ENCODE measurements around the gene OR7C1.

GRCh38 chr19:14814982-14815652, 19.9 kb downstream of the OR7C1 start:
- no peak for TF ChIP-seq POLR2A (IDR thresholded peaks at IDR 0.05)
- TF ChIP-seq, protein P1, sequence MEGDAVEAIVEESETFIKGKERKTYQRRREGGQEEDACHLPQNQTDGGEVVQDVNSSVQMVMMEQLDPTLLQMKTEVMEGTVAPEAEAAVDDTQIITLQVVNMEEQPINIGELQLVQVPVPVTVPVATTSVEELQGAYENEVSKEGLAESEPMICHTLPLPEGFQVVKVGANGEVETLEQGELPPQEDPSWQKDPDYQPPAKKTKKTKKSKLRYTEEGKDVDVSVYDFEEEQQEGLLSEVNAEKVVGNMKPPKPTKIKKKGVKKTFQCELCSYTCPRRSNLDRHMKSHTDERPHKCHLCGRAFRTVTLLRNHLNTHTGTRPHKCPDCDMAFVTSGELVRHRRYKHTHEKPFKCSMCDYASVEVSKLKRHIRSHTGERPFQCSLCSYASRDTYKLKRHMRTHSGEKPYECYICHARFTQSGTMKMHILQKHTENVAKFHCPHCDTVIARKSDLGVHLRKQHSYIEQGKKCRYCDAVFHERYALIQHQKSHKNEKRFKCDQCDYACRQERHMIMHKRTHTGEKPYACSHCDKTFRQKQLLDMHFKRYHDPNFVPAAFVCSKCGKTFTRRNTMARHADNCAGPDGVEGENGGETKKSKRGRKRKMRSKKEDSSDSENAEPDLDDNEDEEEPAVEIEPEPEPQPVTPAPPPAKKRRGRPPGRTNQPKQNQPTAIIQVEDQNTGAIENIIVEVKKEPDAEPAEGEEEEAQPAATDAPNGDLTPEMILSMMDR (IDR thresholded peaks at IDR 0.05), result no peak

Data from Peyer's patch (tissue), 4 donors.